Measurements from ENCODE around the gene UNC119B. TPM values are rescaled to one million over a fixed set of nuclear protein-coding genes. Genes with fewer than 3 reads are reported as not detected.

The UNC119B gene
- polyA plus RNA-seq, 1 of the 3 experiments (the other 2 are of a cell fraction): 23.6 TPM

- H4K20me1 ChIP-seq (ENCODE audit: insufficient read depth): no peaks in the 10 kb centered on the region
- TF ChIP-seq MEF2A (IDR thresholded peaks at IDR 0.05; ENCODE audit: borderline replicate concordance, low read depth) (no peak), IRF3 (IDR thresholded peaks at IDR 0.05; ENCODE audit: low read depth, low read length) (no peak), NFIC (IDR thresholded peaks at IDR 0.05; ENCODE audit: borderline replicate concordance) (no peak), GATA2 (CRISPR knock-in tag; IDR thresholded peaks at IDR 0.05) (no peak), MAX (IDR thresholded peaks at IDR 0.05; ENCODE audit: low read depth) (no peak), TCF12 (IDR thresholded peaks at IDR 0.05) (no peak), RXRA (IDR thresholded peaks at IDR 0.05; ENCODE audit: borderline replicate concordance, low read depth) (no peak), RAD21 (IDR thresholded peaks at IDR 0.05; ENCODE audit: low read length) (no peak), TAF1 (IDR thresholded peaks at IDR 0.05; ENCODE audit: borderline replicate concordance, low read depth, low read length) (no peak), ZBTB33 (IDR thresholded peaks at IDR 0.05; ENCODE audit: borderline replicate concordance, low read depth) (no peak), JUND (IDR thresholded peaks at IDR 0.05) (no peak), PBX3 (IDR thresholded peaks at IDR 0.05) (no peak), FOXJ3 (CRISPR knock-in tag; IDR thresholded peaks at IDR 0.05) (no peak), CHD2 (IDR thresholded peaks at IDR 0.05; ENCODE audit: low read length, partially characterized antibody) (no peak), RCOR1 (IDR thresholded peaks at IDR 0.05; ENCODE audit: low read length) (no peak), FOXM1 (IDR thresholded peaks at IDR 0.05; ENCODE audit: low read depth) (no peak), GABPA (IDR thresholded peaks at IDR 0.05; ENCODE audit: low read depth) (no peak), CTCF (IDR thresholded peaks at IDR 0.05) (no peak)
- no peak overlapping the region for H3K9ac ChIP-seq
- H3F3A ChIP-seq (replicated peaks; ENCODE audit: insufficient read depth): no peaks in the 10 kb centered on the region
- H3K79me2 ChIP-seq (ENCODE audit: insufficient read depth): no peaks in the 10 kb centered on the region
- H3K36me3 ChIP-seq (replicated peaks in 1 of 2; ENCODE audit: control insufficient read depth in 1 of 2, insufficient read depth in 2 of 2, low read length in 1 of 2): no peaks in the 10 kb centered on the region
- WGBS (ENCODE audit: low lambda C conversion rate): 58% methylated on average over 5 of the region's 5 CpGs
- H3K4me1 ChIP-seq (ENCODE audit: control insufficient read depth in 1 of 2, insufficient read depth in 2 of 2, low read depth in 1 of 2, low read length in 1 of 2): peaks cover 0 to 5% of the 10 kb centered on the region in 2 experiments; a peak in 1 of 4 replicates
- no peak overlapping the region for H2AFZ ChIP-seq (ENCODE audit: low read depth)
- H3K27ac ChIP-seq (ENCODE audit: low read depth in 2 of 2, low read length in 1 of 2): no peak overlapping the region
- no peak overlapping the region for H3K4me3 ChIP-seq (ENCODE audit: low read depth in 2 of 2, low read length in 1 of 2)
- no peak overlapping the region for H3K4me2 ChIP-seq
- no peaks in the 10 kb centered on the region for H3K27me3 ChIP-seq (ENCODE audit: insufficient read depth)
- ChIA-PET POLR2A (no interaction called here), CTCF (interaction anchor here (1.0 to 2.2 kb wide), 4 partner anchors 14 to 17 kb away, joined by 4 to 11 read pairs (median 4); no protein-coding TSS in a partner anchor)
- no peaks in the 10 kb centered on the region for H3K9me3 ChIP-seq
- no peaks in the 10 kb centered on the region for H3K9me2 ChIP-seq
- DNase-seq: no peak
Measured at GRCh38 chr12:120663741-120664140, 46.5 kb upstream of the UNC119B start.
